Measurements from ENCODE around the gene C11orf24. TPM values are rescaled to one million over a fixed set of nuclear protein-coding genes. Genes with fewer than 3 reads are reported as not detected.
"Not testable (repeated sequence)": the region's sequence is repeated elsewhere in the genome, so short reads cannot be mapped to it uniquely, and the experiment has no call there.

Gene C11orf24
- total and polyA plus RNA-seq, 2 donors: 5.9 to 17.7 TPM

DNA sequence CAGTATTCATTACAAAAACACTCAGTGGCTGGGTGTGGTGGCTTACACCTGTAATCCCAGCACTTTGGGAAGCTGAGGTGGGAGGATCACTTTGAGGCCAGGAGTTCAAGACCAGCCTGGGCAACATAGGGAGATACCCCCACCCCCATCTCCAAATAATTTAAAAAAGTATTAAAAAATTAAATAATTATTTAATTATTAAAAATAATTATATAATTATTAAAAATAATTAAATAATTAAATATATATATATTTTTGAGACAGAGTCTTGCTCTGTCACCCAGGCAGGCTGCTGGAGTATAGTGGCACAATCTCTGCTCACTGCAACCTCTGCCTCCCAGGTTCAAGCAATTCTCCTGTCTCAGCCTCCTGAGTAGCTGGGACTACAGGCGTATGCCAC is 27.9 kb downstream of the C11orf24 start:
- H3K9me3 ChIP-seq (ENCODE audit: control insufficient read depth in 2 of 2, insufficient read depth in 1 of 2, low read length in 1 of 2); H3K27me3 ChIP-seq (ENCODE audit: control insufficient read depth in 2 of 2, insufficient read depth in 1 of 2, low read length in 1 of 2); H3K4me1 ChIP-seq (ENCODE audit: control insufficient read depth in 2 of 2, insufficient read depth in 2 of 2, low read length in 2 of 2); DNase-seq (ENCODE audit: low read depth in 6 of 9, low spot score in 9 of 9); H3K4me3 ChIP-seq (ENCODE audit: low read length in 2 of 2); H3K27ac ChIP-seq (ENCODE audit: low read depth in 1 of 2, low read length in 1 of 2); H3K36me3 ChIP-seq (ENCODE audit: control insufficient read depth in 2 of 2, insufficient read depth in 2 of 2, low read length in 1 of 2): not testable (repeated sequence)
- 100% methylated on average over 1 of the region's 1 CpG for WGBS

DNA sequence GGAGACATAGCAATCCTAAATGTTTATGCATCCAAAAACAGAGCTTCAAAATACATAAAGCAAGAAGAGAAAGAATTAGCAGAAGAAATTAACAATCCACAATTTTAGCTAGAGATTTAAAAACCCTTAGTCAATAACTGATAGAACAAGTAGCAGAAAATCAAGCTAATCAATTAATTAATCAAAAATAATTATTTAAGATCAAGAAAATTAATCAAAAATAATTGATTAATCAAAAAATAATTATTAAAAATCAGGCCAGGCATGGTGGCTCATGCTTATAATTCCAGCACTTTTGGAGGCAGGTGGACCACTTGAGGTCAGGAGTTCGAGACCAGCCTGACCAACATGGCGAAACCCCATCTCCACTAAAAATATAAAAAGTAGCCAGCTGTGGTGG is 29.2 kb downstream of the C11orf24 start:
- Histone ChIP-seq H3K36me3 (ENCODE audit: control insufficient read depth in 2 of 2, insufficient read depth in 2 of 2, low read length in 1 of 2) (no peaks in the 10 kb centered on the region), H3K4me3 (ENCODE audit: low read length in 2 of 2) (no peak overlapping the region), H3K9me3 (ENCODE audit: control insufficient read depth in 2 of 2, insufficient read depth in 1 of 2, low read length in 1 of 2) (no peaks in the 10 kb centered on the region), H3K27me3 (ENCODE audit: control insufficient read depth in 2 of 2, insufficient read depth in 1 of 2, low read length in 1 of 2) (no peaks in the 10 kb centered on the region), H3K4me1 (ENCODE audit: control insufficient read depth in 2 of 2, insufficient read depth in 2 of 2, low read length in 2 of 2) (no peaks in the 10 kb centered on the region), H3K27ac (ENCODE audit: low read depth in 1 of 2, low read length in 1 of 2) (no peak overlapping the region)
- no peak for DNase-seq (ENCODE audit: low read depth in 6 of 9, low spot score in 9 of 9)
- WGBS: 98% methylated on average over 2 of the region's 2 CpGs

DNA sequence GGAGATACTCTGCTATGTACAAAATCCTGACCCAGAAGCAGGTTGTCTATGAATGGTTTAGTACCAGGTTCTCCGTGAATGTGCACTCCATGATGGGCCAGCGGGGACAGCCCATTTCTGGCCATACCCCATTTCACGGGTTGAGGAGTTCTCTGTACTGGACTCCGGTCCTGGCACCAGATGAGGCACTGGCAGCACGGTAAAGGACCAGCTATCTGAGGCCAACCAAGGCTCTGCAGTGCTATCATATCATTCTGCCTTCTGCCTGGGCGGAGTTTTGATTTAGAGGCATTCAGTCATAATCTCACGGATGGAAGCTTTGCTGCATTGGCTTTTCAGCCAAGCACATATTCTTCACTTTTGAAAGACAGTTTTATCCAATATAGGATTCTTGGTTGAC is 40.2 kb downstream of the C11orf24 start:
- Histone ChIP-seq H3K36me3 (ENCODE audit: control insufficient read depth in 2 of 2, insufficient read depth in 2 of 2, low read length in 1 of 2) (no peaks in the 10 kb centered on the region), H3K4me3 (ENCODE audit: low read length in 2 of 2) (no peak overlapping the region), H3K27me3 (ENCODE audit: control insufficient read depth in 2 of 2, insufficient read depth in 1 of 2, low read length in 1 of 2) (peaks cover 0 to 2% of the 10 kb centered on the region in 2 donors), H3K27ac (ENCODE audit: low read depth in 1 of 2, low read length in 1 of 2) (no peak overlapping the region), H3K4me1 (ENCODE audit: control insufficient read depth in 2 of 2, insufficient read depth in 2 of 2, low read length in 2 of 2) (no peaks in the 10 kb centered on the region), H3K9me3 (ENCODE audit: control insufficient read depth in 2 of 2, insufficient read depth in 1 of 2, low read length in 1 of 2) (no peaks in the 10 kb centered on the region)
- DNase-seq (ENCODE audit: low read depth in 6 of 9, low spot score in 9 of 9): no peak
- 96% methylated on average over 7 of the region's 7 CpGs for whole genome bisulfite sequencing

DNA sequence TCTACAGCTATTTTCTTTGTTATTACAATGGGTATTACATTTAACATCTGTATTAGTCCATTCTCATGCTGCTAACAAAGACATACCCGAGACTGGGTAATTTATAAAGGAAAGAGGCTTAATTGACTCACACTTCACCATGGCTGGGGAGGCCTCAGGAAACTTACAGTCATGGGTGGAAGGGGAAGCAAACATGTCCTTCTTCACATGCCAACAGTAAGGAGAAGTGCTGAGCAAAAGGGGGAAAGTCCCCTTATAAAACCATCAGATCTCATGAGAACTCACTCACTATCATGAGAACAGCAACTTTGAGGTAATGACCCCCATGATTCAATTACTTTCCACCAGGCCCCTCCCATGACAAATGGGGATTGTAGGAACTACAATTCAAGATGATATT is 42.2 kb downstream of the C11orf24 start:
- Histone ChIP-seq H3K9me3 (ENCODE audit: control insufficient read depth in 2 of 2, insufficient read depth in 1 of 2, low read length in 1 of 2) (no peaks in the 10 kb centered on the region), H3K27ac (ENCODE audit: low read depth in 1 of 2, low read length in 1 of 2) (no peak overlapping the region), H3K4me1 (ENCODE audit: control insufficient read depth in 2 of 2, insufficient read depth in 2 of 2, low read length in 2 of 2) (no peaks in the 10 kb centered on the region), H3K36me3 (ENCODE audit: control insufficient read depth in 2 of 2, insufficient read depth in 2 of 2, low read length in 1 of 2) (no peaks in the 10 kb centered on the region), H3K27me3 (ENCODE audit: control insufficient read depth in 2 of 2, insufficient read depth in 1 of 2, low read length in 1 of 2) (peaks cover 0 to 2% of the 10 kb centered on the region in 2 donors), H3K4me3 (ENCODE audit: low read length in 2 of 2) (no peak overlapping the region)
- WGBS: 95% methylated on average over 1 of the region's 1 CpG
- no peak for DNase-seq (ENCODE audit: low read depth in 6 of 9, low spot score in 9 of 9)

DNA sequence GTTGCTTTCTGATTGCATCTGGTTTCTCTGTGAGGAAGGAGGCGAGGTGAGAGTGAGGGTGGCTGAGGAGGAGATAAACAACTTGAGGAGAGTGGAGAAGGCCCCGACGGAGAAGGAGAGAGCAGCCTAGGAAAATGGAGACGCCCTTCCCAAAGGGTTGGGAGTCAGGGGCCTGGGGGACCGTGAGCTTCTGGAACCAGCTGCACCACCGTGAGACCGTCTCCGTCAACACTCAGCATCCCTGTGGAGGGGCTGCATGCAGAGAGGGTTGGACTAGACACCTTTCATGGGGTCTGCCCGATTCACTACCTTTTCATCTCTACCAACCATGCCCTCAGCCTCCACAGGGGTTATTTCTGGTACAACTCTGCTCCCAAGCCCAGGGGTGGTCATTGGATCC is 45.4 kb downstream of the C11orf24 start:
- 94% methylated on average over 9 of the region's 9 CpGs for WGBS
- DNase-seq (ENCODE audit: low read depth in 6 of 9, low spot score in 9 of 9): no peak
- H3K36me3 ChIP-seq (ENCODE audit: control insufficient read depth in 2 of 2, insufficient read depth in 2 of 2, low read length in 1 of 2): no peaks in the 10 kb centered on the region
- no peaks in the 10 kb centered on the region for H3K4me1 ChIP-seq (ENCODE audit: control insufficient read depth in 2 of 2, insufficient read depth in 2 of 2, low read length in 2 of 2)
- H3K27me3 ChIP-seq (ENCODE audit: control insufficient read depth in 2 of 2, insufficient read depth in 1 of 2, low read length in 1 of 2): no peaks in the 10 kb centered on the region
- no peaks in the 10 kb centered on the region for H3K9me3 ChIP-seq (ENCODE audit: control insufficient read depth in 2 of 2, insufficient read depth in 1 of 2, low read length in 1 of 2)
- H3K4me3 ChIP-seq (ENCODE audit: low read length in 2 of 2): no peak overlapping the region
- no peak overlapping the region for H3K27ac ChIP-seq (ENCODE audit: low read depth in 1 of 2, low read length in 1 of 2)

DNA sequence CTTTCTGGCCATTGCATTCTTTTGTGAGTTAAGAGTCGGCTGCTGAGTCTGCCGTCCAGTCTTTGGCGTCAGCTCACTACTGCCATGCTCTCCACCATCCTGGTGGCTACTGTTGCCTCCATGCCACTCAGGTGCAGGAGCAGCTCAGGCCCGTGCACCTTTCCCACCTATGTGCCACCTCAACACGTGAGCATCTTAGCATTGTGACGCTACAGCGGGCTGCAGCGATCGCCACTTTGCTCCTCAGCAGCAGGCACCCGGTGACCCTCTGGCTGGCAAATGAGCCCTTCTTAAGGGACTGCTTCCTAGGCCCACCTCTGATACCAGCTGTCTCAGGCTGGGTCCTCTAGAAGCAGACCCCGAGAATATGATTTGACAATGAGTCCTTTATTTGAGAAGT is 47.2 kb downstream of the C11orf24 start:
- no peak overlapping the region for H3K4me3 ChIP-seq (ENCODE audit: low read length in 2 of 2)
- no peaks in the 10 kb centered on the region for H3K27me3 ChIP-seq (ENCODE audit: control insufficient read depth in 2 of 2, insufficient read depth in 1 of 2, low read length in 1 of 2)
- H3K36me3 ChIP-seq (ENCODE audit: control insufficient read depth in 2 of 2, insufficient read depth in 2 of 2, low read length in 1 of 2): no peaks in the 10 kb centered on the region
- no peaks in the 10 kb centered on the region for H3K9me3 ChIP-seq (ENCODE audit: control insufficient read depth in 2 of 2, insufficient read depth in 1 of 2, low read length in 1 of 2)
- DNase-seq (ENCODE audit: low read depth in 6 of 9, low spot score in 9 of 9): no peak
- H3K27ac ChIP-seq (ENCODE audit: low read depth in 1 of 2, low read length in 1 of 2): no peak overlapping the region
- no peaks in the 10 kb centered on the region for H3K4me1 ChIP-seq (ENCODE audit: control insufficient read depth in 2 of 2, insufficient read depth in 2 of 2, low read length in 2 of 2)
- 98% methylated on average over 11 of the region's 11 CpGs for WGBS

DNA sequence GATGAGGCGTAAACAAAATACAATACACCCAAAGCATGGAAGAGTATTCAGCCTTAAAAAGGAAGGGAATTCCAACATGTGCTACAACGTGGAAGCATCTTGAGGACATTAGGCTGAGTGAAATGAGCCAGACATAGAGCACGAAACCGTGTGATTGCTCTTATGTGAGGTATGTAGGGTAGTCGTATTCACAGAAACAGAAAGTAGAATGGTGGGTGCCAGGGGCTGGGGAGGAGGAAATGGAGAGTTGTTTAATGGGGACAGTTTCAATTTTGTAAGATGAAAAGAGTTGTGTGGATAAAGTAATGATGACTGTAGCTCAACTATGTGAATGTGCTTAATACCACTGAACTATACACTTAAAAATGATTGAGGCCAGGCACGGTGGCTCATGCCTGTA is 48.5 kb downstream of the C11orf24 start:
- H3K27me3 ChIP-seq (ENCODE audit: control insufficient read depth in 2 of 2, insufficient read depth in 1 of 2, low read length in 1 of 2): peaks cover 0 to 2% of the 10 kb centered on the region in 2 donors
- DNase-seq (ENCODE audit: low read depth in 6 of 9, low spot score in 9 of 9): no peak
- H3K36me3 ChIP-seq (ENCODE audit: control insufficient read depth in 2 of 2, insufficient read depth in 2 of 2, low read length in 1 of 2): no peaks in the 10 kb centered on the region
- H3K4me3 ChIP-seq (ENCODE audit: low read length in 2 of 2): no peak overlapping the region
- 89% methylated on average over 6 of the region's 6 CpGs for WGBS
- H3K4me1 ChIP-seq (ENCODE audit: control insufficient read depth in 2 of 2, insufficient read depth in 2 of 2, low read length in 2 of 2): no peaks in the 10 kb centered on the region
- no peak overlapping the region for H3K27ac ChIP-seq (ENCODE audit: low read depth in 1 of 2, low read length in 1 of 2)
- no peaks in the 10 kb centered on the region for H3K9me3 ChIP-seq (ENCODE audit: control insufficient read depth in 2 of 2, insufficient read depth in 1 of 2, low read length in 1 of 2)

DNA sequence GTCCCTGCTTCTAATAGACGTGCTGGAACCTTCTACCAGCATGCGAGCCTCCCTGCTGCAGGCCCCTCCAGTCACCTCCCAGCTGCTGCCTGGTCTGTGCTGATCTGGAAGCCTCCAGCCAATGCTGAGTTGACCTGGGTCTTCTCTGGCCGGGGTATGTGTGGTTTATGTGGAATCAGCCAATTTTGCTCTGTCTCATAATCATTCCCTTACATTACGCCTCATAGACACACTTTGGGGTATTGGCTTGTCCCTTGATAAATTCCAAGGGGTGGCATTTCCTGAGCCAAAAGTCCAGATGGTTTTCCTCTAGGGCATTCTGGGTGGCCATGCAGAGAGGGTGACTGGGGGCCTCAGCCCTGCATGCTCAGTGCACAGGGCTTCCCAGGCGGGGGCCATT is 50.4 kb downstream of the C11orf24 start:
- no peaks in the 10 kb centered on the region for H3K4me1 ChIP-seq (ENCODE audit: control insufficient read depth in 2 of 2, insufficient read depth in 2 of 2, low read length in 2 of 2)
- DNase-seq (ENCODE audit: low read depth in 6 of 9, low spot score in 9 of 9): no peak
- no peaks in the 10 kb centered on the region for H3K36me3 ChIP-seq (ENCODE audit: control insufficient read depth in 2 of 2, insufficient read depth in 2 of 2, low read length in 1 of 2)
- no peaks in the 10 kb centered on the region for H3K9me3 ChIP-seq (ENCODE audit: control insufficient read depth in 2 of 2, insufficient read depth in 1 of 2, low read length in 1 of 2)
- H3K4me3 ChIP-seq (ENCODE audit: low read length in 2 of 2): no peak overlapping the region
- 96% methylated on average over 5 of the region's 5 CpGs for WGBS
- H3K27me3 ChIP-seq (ENCODE audit: control insufficient read depth in 2 of 2, insufficient read depth in 1 of 2, low read length in 1 of 2): peaks cover 3 to 16% of the 10 kb centered on the region in 2 donors
- no peak overlapping the region for H3K27ac ChIP-seq (ENCODE audit: low read depth in 1 of 2, low read length in 1 of 2)

DNA sequence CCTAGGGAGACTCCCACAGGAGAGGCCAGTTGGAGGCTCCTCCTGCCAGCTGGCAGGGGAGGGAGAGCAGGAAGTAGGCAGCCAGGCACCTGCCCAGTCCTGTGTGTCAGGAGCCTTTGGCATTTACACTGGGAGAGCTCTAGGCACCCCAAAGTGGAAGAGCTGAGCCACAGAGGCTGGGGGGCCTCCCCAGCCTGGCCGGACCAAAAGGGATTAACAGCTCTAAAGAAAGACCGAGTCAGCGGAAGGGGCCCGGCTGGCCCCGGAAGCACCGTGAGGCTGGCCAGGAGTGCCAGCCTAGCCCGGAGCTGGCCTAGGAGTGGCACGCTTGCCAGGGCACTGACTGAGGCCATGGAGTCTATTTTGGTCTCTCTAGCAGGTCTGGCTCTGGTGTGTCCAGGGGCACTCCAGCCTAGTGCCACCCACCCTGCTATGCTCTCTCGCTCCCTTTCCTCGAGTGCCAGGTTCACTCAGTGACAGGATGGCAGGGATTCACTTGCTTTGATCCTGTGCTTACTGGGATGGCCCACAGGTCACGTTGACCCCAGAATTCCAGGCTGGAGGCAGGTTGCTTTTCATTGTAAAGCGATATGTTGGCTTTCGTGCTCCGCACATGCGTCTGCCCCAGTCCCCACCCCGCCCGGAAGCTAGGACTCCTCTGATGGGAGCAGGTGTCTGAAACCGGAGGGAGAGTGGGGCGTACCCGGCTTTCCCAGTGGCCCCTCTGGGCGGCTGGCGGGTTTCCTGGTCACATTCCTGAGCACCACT is 55.4 kb downstream of the C11orf24 start:
- Histone ChIP-seq H3K9me3 (ENCODE audit: control insufficient read depth in 2 of 2, insufficient read depth in 1 of 2, low read length in 1 of 2) (peaks cover 0 to 3% of the 10 kb centered on the region in 2 donors), H3K4me3 (ENCODE audit: low read length in 2 of 2) (no peak overlapping the region), H3K36me3 (ENCODE audit: control insufficient read depth in 2 of 2, insufficient read depth in 2 of 2, low read length in 1 of 2) (no peaks in the 10 kb centered on the region), H3K27me3 (ENCODE audit: control insufficient read depth in 2 of 2, insufficient read depth in 1 of 2, low read length in 1 of 2) (peaks cover 7 to 41% of the 10 kb centered on the region in 2 donors), H3K4me1 (ENCODE audit: control insufficient read depth in 2 of 2, insufficient read depth in 2 of 2, low read length in 2 of 2) (peaks cover 8 to 16% of the 10 kb centered on the region in 2 donors), H3K27ac (ENCODE audit: low read depth in 1 of 2, low read length in 1 of 2) (no peak overlapping the region)
- 93% methylated on average over 22 of the region's 22 CpGs for WGBS
- no peak for DNase-seq (ENCODE audit: low read depth in 6 of 9, low spot score in 9 of 9)

All from thymus (tissue), 11 donors.